WTC11 (cell line): ENCODE results near the gene DNAJC6. TPM values are rescaled to one million over a fixed set of nuclear protein-coding genes. Genes with fewer than 3 reads are reported as not detected.

Experiments used
- ATAC-seq: fragments of 200-7000 bp; cut with Tn5 transposase; 2 replicates; pipeline ENCODE4 v1.10.0; 2021; ENCODE audit warnings: mild to moderate bottlenecking, moderate library complexity
- CTCF ChIA-PET: fragments of 300-600 bp; sonication (Branson Sonifier 250); formaldehyde crosslinking; loops from one replicate; lab custom pipeline; 2021; ENCODE audit warnings: antibody characterized with exemption; lab: Charles Lee
- POLR2A ChIA-PET: fragments of 350-600 bp; sonication (Branson Sonifier 250); formaldehyde crosslinking; loops from one replicate; lab custom pipeline; 2021; ENCODE audit warnings: antibody characterized with exemption; lab: Charles Lee
- DNase-seq: peaks from one replicate; pipeline ENCODE4 v3.0.0; 2021; ENCODE audit warnings: low spot score
- H3K27ac Mint-ChIP-seq: 2 replicates; pipeline ENCODE4 v1.8.0; 2021; ENCODE audit warnings: mixed read lengths
- H3K27me3 Mint-ChIP-seq: 2 replicates; pipeline ENCODE4 v1.8.0; 2021; ENCODE audit warnings: low read depth, mild to moderate bottlenecking, moderate library complexity, mixed read lengths
- H3K36me3 Mint-ChIP-seq: 2 replicates; pipeline ENCODE4 v1.8.0; 2021; ENCODE audit warnings: mixed read lengths
- H3K4me1 Mint-ChIP-seq: 2 replicates; pipeline ENCODE4 v1.8.0; 2022; ENCODE audit warnings: mixed read lengths
- H3K4me3 Mint-ChIP-seq: 2 replicates; pipeline ENCODE4 v1.8.0; 2021; ENCODE audit warnings: mild to moderate bottlenecking, moderate library complexity, mixed read lengths
- H3K9me3 Mint-ChIP-seq: 2 replicates; pipeline ENCODE4 v1.8.0; 2021; ENCODE audit warnings: mixed read lengths
- ATF1 ChIP-seq: sonication (generic); formaldehyde crosslinking; IDR thresholded peaks from 2 replicates; pipeline ENCODE4 v1.8.1; 2023; ENCODE audit warnings: mild to moderate bottlenecking, moderate library complexity, missing genetic modification reagents
- CTCF ChIP-seq: fragments of 200-600 bp; IDR thresholded peaks from 2 replicates; pipeline ENCODE4 v1.8.0; 2022; ENCODE audit warnings: antibody characterized with exemption
- ELF4 ChIP-seq: sonication (generic); formaldehyde crosslinking; IDR thresholded peaks from 2 replicates; pipeline ENCODE4 v1.8.1; 2022; ENCODE audit warnings: low read depth, mild to moderate bottlenecking, moderate library complexity, missing genetic modification reagents
- GRHL2 ChIP-seq: fragments of 250-450 bp; sonication (Bioruptor Pico); IDR thresholded peaks from 2 replicates; pipeline ENCODE4 v1.8.0; 2022; ENCODE audit warnings: mild to moderate bottlenecking, moderate library complexity; ENCODE audit not compliant: insufficient replicate concordance, severe bottlenecking
- JAZF1 ChIP-seq: fragments of 250-450 bp; sonication (Bioruptor Pico); IDR thresholded peaks from 2 replicates; pipeline ENCODE4 v1.9.0; 2021; ENCODE audit warnings: moderate library complexity, mild to moderate bottlenecking, inconsistent platforms
- JUN ChIP-seq: sonication (generic); formaldehyde crosslinking; IDR thresholded peaks from 2 replicates; pipeline ENCODE4 v1.8.0; 2023; ENCODE audit warnings: mild to moderate bottlenecking, missing genetic modification reagents
- KAT7 ChIP-seq: sonication (generic); formaldehyde crosslinking; IDR thresholded peaks from 2 replicates; pipeline ENCODE4 v1.8.1; 2023; ENCODE audit warnings: missing genetic modification reagents, mild to moderate bottlenecking, borderline replicate concordance
- MAX ChIP-seq: sonication (generic); formaldehyde crosslinking; IDR thresholded peaks from 2 replicates; pipeline ENCODE4 v1.8.0; 2022; ENCODE audit warnings: mild to moderate bottlenecking, missing genetic modification reagents
- MLX ChIP-seq: sonication (generic); formaldehyde crosslinking; IDR thresholded peaks from 2 replicates; pipeline ENCODE4 v1.8.1; 2023; ENCODE audit warnings: mild to moderate bottlenecking, missing genetic modification reagents, moderate library complexity
- MXD4 ChIP-seq: fragments of 250-450 bp; sonication (Bioruptor Pico); IDR thresholded peaks from 2 replicates; pipeline ENCODE4 v1.8.0; 2021; ENCODE audit warnings: mild to moderate bottlenecking, moderate library complexity, borderline replicate concordance
- MYBL2 ChIP-seq: sonication (generic); formaldehyde crosslinking; IDR thresholded peaks from 2 replicates; pipeline ENCODE4 v1.8.1; 2023; ENCODE audit warnings: mild to moderate bottlenecking, moderate library complexity, missing genetic modification reagents
- NFE2L1 ChIP-seq: sonication (generic); formaldehyde crosslinking; IDR thresholded peaks from 2 replicates; pipeline ENCODE4 v1.8.1; 2023; ENCODE audit warnings: missing genetic modification reagents
- PREB ChIP-seq: sonication (generic); formaldehyde crosslinking; IDR thresholded peaks from 2 replicates; pipeline ENCODE4 v1.8.1; 2022; ENCODE audit warnings: mild to moderate bottlenecking, missing genetic modification reagents, moderate library complexity, borderline replicate concordance
- PRRX2 ChIP-seq: fragments of 250-450 bp; sonication (Bioruptor Pico); IDR thresholded peaks from 2 replicates; pipeline ENCODE4 v1.8.0; 2021; ENCODE audit warnings: mild to moderate bottlenecking
- RORB ChIP-seq: fragments of 250-450 bp; sonication (Bioruptor Pico); IDR thresholded peaks from 2 replicates; pipeline ENCODE4 v1.9.0; 2021; ENCODE audit warnings: mild to moderate bottlenecking
- SOX15 ChIP-seq: fragments of 250-450 bp; sonication (Bioruptor Pico); IDR thresholded peaks from 2 replicates; pipeline ENCODE4 v1.9.0; 2021; ENCODE audit warnings: mild to moderate bottlenecking
- ZNF138 ChIP-seq: sonication (generic); formaldehyde crosslinking; conservative IDR thresholded peaks from 2 replicates; pipeline ENCODE4 v1.8.1; 2022; ENCODE audit warnings: mild to moderate bottlenecking, moderate library complexity, missing genetic modification reagents
- ZNF317 ChIP-seq: sonication (generic); formaldehyde crosslinking; IDR thresholded peaks from 2 replicates; pipeline ENCODE4 v1.8.1; 2023; ENCODE audit warnings: low read depth, mild to moderate bottlenecking, moderate library complexity, missing genetic modification reagents, borderline replicate concordance
- ZNF416 ChIP-seq: fragments of 250-450 bp; sonication (Bioruptor Pico); IDR thresholded peaks from 2 replicates; pipeline ENCODE4 v1.9.0; 2021; ENCODE audit warnings: mild to moderate bottlenecking, inconsistent platforms
- ZNF425 ChIP-seq: fragments of 250-450 bp; sonication (Bioruptor Pico); conservative IDR thresholded peaks from 2 replicates; pipeline ENCODE4 v1.9.0; 2021; ENCODE audit warnings: mild to moderate bottlenecking
- total RNA-seq: library from RNA; stranded (reverse); gene quantifications from 3 replicates; pipeline ENCODE4 v1.2.3, GENCODE V29; 2021
- TF ChIP-seq, protein P1 (sequence below): sonication (generic); formaldehyde crosslinking; IDR thresholded peaks from 2 replicates; pipeline ENCODE4 v1.8.0; 2023; ENCODE audit warnings: missing genetic modification reagents
- TF ChIP-seq, protein P2 (sequence below): sonication (generic); formaldehyde crosslinking; IDR thresholded peaks from 2 replicates; pipeline ENCODE4 v1.8.1; 2022; ENCODE audit warnings: mild to moderate bottlenecking, moderate library complexity, missing genetic modification reagents
- TF ChIP-seq, protein P3 (sequence below): fragments of 250-450 bp; sonication (Bioruptor Pico); IDR thresholded peaks from 2 replicates; pipeline ENCODE4 v2.1.2; 2022; ENCODE audit warnings: mild to moderate bottlenecking, moderate library complexity
- TF ChIP-seq, protein P4 (sequence below): sonication (generic); formaldehyde crosslinking; IDR thresholded peaks from 2 replicates; pipeline ENCODE4 v1.8.0; 2023; ENCODE audit warnings: mild to moderate bottlenecking, missing genetic modification reagents

The DNAJC6 gene
- total RNA-seq, 1 experiment from 2014 or later = 9.1 TPM

- POLR2A ChIA-PET = no interaction called here
- no peaks in the 10 kb centered on the region for H3K27me3 Mint-ChIP-seq
- H3K9me3 Mint-ChIP-seq = no peaks in the 10 kb centered on the region
- no peak for DNase-seq
- no peak overlapping the region for H3K27ac Mint-ChIP-seq
- peaks cover 32% of the 10 kb centered on the region for H3K4me1 Mint-ChIP-seq
- H3K36me3 Mint-ChIP-seq = peaks cover 14% of the 10 kb centered on the region
- no peak for ATAC-seq
- CTCF ChIA-PET = interaction anchor here (0.6 to 1.1 kb wide), 2 partner anchors 35 to 237 kb away, joined by 3 to 6 read pairs; no protein-coding TSS in a partner anchor
- TF ChIP-seq ZNF138 (CRISPR knock-in tag) (no peak), JUN (CRISPR knock-in tag) (no peak), GRHL2 (no peak), CTCF (no peak), KAT7 (CRISPR knock-in tag) (no peak), PREB (no peak), MYBL2 (CRISPR knock-in tag) (no peak), MAX (CRISPR knock-in tag) (no peak), ZNF416 (CRISPR knock-in tag) (no peak), RORB (no peak), JAZF1 (no peak)
- TF ChIP-seq, protein P1, sequence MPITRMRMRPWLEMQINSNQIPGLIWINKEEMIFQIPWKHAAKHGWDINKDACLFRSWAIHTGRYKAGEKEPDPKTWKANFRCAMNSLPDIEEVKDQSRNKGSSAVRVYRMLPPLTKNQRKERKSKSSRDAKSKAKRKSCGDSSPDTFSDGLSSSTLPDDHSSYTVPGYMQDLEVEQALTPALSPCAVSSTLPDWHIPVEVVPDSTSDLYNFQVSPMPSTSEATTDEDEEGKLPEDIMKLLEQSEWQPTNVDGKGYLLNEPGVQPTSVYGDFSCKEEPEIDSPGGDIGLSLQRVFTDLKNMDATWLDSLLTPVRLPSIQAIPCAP (CRISPR knock-in tag) = no peak
- no peak overlapping the region for H3K4me3 Mint-ChIP-seq
These were observed 114.7 kb downstream of the DNAJC6 start for GRCh38 chr1:65423884-65424572.

DNA sequence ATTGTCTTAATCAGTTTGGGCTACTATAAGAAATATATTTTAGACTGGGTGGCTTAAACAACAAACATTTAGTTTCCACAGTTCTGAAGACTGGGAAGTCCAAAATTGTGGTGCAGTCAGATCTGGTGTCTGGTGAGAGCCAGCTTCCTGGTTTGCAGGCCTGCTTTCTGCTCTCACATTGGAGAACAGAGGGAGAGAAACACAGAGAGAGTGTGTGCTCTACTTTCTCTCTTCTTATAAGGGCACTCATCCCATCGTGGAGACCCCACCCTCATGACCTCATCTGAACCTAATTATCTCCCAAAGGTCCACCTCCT, 115.2 kb downstream of the DNAJC6 start:
- Mint-ChIP-seq H3K4me1 (peaks cover 31% of the 10 kb centered on the region), H3K4me3 (no peak overlapping the region), H3K36me3 (peaks cover 14% of the 10 kb centered on the region), H3K27me3 (no peaks in the 10 kb centered on the region), H3K9me3 (no peaks in the 10 kb centered on the region), H3K27ac (no peak overlapping the region; the same call in 1 of the 2 replicates)
- ChIA-PET CTCF (interaction anchor here (1.1 to 2.2 kb wide), 3 partner anchors 10 to 35 kb away, joined by 3 to 8 read pairs (median 7); no protein-coding TSS in a partner anchor), POLR2A (no interaction called here)
- ATAC-seq (no peak), DNase-seq (no peak)
- TF ChIP-seq, protein P2, sequence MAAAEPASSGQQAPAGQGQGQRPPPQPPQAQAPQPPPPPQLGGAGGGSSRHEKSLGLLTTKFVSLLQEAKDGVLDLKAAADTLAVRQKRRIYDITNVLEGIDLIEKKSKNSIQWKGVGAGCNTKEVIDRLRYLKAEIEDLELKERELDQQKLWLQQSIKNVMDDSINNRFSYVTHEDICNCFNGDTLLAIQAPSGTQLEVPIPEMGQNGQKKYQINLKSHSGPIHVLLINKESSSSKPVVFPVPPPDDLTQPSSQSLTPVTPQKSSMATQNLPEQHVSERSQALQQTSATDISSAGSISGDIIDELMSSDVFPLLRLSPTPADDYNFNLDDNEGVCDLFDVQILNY (CRISPR knock-in tag) = no peak
- TF ChIP-seq GRHL2 (no peak), ZNF317 (no peak), NFE2L1 (CRISPR knock-in tag) (no peak), SOX15 (CRISPR knock-in tag) (no peak), MLX (no peak), PRRX2 (CRISPR knock-in tag) (no peak), ZNF425 (CRISPR knock-in tag) (no peak), MXD4 (CRISPR knock-in tag) (no peak), ATF1 (CRISPR knock-in tag) (no peak), ELF4 (no peak)
- TF ChIP-seq, protein P3, sequence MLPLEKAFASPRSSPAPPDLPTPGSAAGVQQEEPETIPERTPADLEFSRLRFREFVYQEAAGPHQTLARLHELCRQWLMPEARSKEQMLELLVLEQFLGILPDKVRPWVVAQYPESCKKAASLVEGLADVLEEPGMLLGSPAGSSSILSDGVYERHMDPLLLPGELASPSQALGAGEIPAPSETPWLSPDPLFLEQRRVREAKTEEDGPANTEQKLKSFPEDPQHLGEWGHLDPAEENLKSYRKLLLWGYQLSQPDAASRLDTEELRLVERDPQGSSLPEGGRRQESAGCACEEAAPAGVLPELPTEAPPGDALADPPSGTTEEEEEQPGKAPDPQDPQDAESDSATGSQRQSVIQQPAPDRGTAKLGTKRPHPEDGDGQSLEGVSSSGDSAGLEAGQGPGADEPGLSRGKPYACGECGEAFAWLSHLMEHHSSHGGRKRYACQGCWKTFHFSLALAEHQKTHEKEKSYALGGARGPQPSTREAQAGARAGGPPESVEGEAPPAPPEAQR (CRISPR knock-in tag) = no peak
- TF ChIP-seq, protein P4, sequence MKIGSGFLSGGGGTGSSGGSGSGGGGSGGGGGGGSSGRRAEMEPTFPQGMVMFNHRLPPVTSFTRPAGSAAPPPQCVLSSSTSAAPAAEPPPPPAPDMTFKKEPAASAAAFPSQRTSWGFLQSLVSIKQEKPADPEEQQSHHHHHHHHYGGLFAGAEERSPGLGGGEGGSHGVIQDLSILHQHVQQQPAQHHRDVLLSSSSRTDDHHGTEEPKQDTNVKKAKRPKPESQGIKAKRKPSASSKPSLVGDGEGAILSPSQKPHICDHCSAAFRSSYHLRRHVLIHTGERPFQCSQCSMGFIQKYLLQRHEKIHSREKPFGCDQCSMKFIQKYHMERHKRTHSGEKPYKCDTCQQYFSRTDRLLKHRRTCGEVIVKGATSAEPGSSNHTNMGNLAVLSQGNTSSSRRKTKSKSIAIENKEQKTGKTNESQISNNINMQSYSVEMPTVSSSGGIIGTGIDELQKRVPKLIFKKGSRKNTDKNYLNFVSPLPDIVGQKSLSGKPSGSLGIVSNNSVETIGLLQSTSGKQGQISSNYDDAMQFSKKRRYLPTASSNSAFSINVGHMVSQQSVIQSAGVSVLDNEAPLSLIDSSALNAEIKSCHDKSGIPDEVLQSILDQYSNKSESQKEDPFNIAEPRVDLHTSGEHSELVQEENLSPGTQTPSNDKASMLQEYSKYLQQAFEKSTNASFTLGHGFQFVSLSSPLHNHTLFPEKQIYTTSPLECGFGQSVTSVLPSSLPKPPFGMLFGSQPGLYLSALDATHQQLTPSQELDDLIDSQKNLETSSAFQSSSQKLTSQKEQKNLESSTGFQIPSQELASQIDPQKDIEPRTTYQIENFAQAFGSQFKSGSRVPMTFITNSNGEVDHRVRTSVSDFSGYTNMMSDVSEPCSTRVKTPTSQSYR (CRISPR knock-in tag) = no peak
